Measurements from ENCODE around the gene CAPN5.

Gene CAPN5

DNA sequence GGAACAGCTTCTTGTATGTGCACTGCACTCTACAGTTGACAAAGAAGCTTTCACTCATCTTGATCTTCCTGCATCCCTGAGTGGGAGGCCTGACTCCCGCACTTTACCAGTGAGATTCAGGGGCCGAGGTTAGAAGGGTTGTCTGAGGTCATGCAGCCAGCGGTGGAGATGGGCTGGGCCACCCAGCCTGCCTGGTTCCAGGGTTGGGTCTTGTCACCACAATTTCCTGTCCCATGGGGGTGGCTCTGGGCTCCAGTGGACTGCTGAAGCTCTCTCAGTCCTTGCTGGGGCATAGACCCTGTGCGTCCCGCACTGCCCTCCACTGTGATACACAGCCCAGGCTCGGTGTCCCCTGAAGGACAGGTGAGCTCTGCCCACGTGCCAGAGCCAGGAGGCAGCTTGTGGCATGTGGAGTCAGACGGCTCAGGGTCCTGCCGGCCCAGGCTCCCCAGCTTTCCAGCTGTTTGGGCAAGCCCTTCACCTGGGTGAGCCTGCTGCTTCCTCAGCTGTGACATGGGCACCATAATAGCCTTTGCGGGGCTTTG is 54.4 kb downstream of the CAPN5 start:
- no peak overlapping the region for H3K4ac ChIP-seq (ENCODE audit: low read depth, low read length)
- no peaks in the 10 kb centered on the region for H3K27me3 ChIP-seq (ENCODE audit: insufficient read depth, low read length)
- H3K23ac ChIP-seq (ENCODE audit: low read length): no peak overlapping the region
- peaks cover 2% of the 10 kb centered on the region for H3K9me3 ChIP-seq (ENCODE audit: insufficient read depth, low read depth, low read length)
- no peaks in the 10 kb centered on the region for H3K4me1 ChIP-seq (ENCODE audit: control insufficient read depth in 1 of 2, insufficient read depth in 2 of 2, low read length in 2 of 2)
- H4K8ac ChIP-seq (ENCODE audit: low read depth, low read length): no peak overlapping the region
- no peak overlapping the region for H3K4me2 ChIP-seq (ENCODE audit: low read length)
- H3K27ac ChIP-seq (ENCODE audit: low read depth, low read length): no peak overlapping the region
- H4K12ac ChIP-seq (ENCODE audit: low read depth, low read length): no peak overlapping the region
- no peak overlapping the region for H3K18ac ChIP-seq (ENCODE audit: low read length)
- no peak overlapping the region for H2AFZ ChIP-seq (ENCODE audit: insufficient read depth, low read length, poor library complexity)
- no peak overlapping the region for H2BK12ac ChIP-seq (ENCODE audit: low read length)
- H3K9ac ChIP-seq (ENCODE audit: low read length): no peak overlapping the region
- H2BK120ac ChIP-seq (ENCODE audit: insufficient read depth, low read length, poor library complexity): no peak overlapping the region
- no peak overlapping the region for H3K4me3 ChIP-seq (ENCODE audit: low read depth, low read length)
- no peak overlapping the region for H3K14ac ChIP-seq (ENCODE audit: low read length)
- WGBS (ENCODE audit: extremely low coverage, insufficient coverage, insufficient read length): no CpG with 5 or more reads among the region's 10 CpGs
- H4K91ac ChIP-seq (ENCODE audit: low read depth, low read length): no peak overlapping the region
- H3K79me2 ChIP-seq (ENCODE audit: control insufficient read depth, insufficient read depth, low read length, poor library complexity): no peaks in the 10 kb centered on the region
- DNase-seq: no peak
- H2AK5ac ChIP-seq (ENCODE audit: low read length): no peak overlapping the region
- peaks cover 0 to 1% of the 10 kb centered on the region in 2 experiments for H3K36me3 ChIP-seq (ENCODE audit: control insufficient read depth in 1 of 2, insufficient read depth in 2 of 2, low read length in 2 of 2)
- H2BK5ac ChIP-seq (ENCODE audit: low read depth, low read length, poor library complexity): no peak overlapping the region
- no peaks in the 10 kb centered on the region for H3K79me1 ChIP-seq (ENCODE audit: low read length)

DNA sequence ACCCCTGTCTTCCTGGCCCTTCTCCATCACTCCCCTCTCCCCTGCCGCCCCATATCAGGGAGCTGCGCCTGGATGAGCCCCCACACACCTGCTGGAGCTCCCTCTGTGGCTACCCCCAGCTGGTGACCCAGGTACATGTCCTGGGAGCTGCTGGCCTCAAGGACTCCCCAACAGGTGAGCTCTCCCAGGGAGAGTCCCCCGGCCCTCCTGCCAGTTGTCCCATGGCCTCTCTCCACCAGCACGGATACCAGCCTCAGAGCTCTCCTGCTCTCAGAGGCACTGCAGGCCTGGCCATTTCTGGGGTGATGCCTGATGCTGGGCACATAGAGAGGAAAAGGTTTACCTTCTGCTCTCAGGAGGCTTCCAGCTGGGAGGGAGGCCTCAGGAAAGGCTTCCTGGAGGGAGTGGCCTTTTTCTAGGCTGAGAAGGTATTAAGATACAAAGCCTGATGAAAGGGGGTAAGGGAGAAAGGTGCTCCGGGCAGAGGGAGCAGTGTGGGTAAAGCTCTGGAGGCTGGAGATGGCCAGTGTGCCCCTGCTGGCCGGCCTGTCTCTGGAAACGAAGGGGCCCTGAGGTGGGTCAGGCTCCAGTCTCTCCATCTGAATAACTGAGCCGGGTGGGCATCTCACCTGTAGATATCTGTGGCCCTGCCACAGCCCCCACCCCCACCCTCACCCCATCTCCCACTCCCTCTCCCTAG is 55.3 kb downstream of the CAPN5 start:
- H3K79me1 ChIP-seq (ENCODE audit: low read length): no peaks in the 10 kb centered on the region
- no peak overlapping the region for H4K12ac ChIP-seq (ENCODE audit: low read depth, low read length)
- H3K4ac ChIP-seq (ENCODE audit: low read depth, low read length): no peak overlapping the region
- no peak overlapping the region for H3K4me2 ChIP-seq (ENCODE audit: low read length)
- peaks cover 0 to 1% of the 10 kb centered on the region in 2 experiments for H3K36me3 ChIP-seq (ENCODE audit: control insufficient read depth in 1 of 2, insufficient read depth in 2 of 2, low read length in 2 of 2)
- no peak for DNase-seq
- H3K14ac ChIP-seq (ENCODE audit: low read length): no peak overlapping the region
- H3K9ac ChIP-seq (ENCODE audit: low read length): no peak overlapping the region
- H3K27me3 ChIP-seq (ENCODE audit: insufficient read depth, low read length): no peaks in the 10 kb centered on the region
- no peak overlapping the region for H4K91ac ChIP-seq (ENCODE audit: low read depth, low read length)
- H2BK12ac ChIP-seq (ENCODE audit: low read length): no peak overlapping the region
- H3K4me1 ChIP-seq (ENCODE audit: control insufficient read depth in 1 of 2, insufficient read depth in 2 of 2, low read length in 2 of 2): no peaks in the 10 kb centered on the region
- no peak overlapping the region for H2BK120ac ChIP-seq (ENCODE audit: insufficient read depth, low read length, poor library complexity)
- H4K8ac ChIP-seq (ENCODE audit: low read depth, low read length): no peak overlapping the region
- no peak overlapping the region for H2AFZ ChIP-seq (ENCODE audit: insufficient read depth, low read length, poor library complexity)
- no peaks in the 10 kb centered on the region for H3K79me2 ChIP-seq (ENCODE audit: control insufficient read depth, insufficient read depth, low read length, poor library complexity)
- no peak overlapping the region for H2AK5ac ChIP-seq (ENCODE audit: low read length)
- H3K18ac ChIP-seq (ENCODE audit: low read length): no peak overlapping the region
- no peak overlapping the region for H3K23ac ChIP-seq (ENCODE audit: low read length)
- peaks cover 2% of the 10 kb centered on the region for H3K9me3 ChIP-seq (ENCODE audit: insufficient read depth, low read depth, low read length)
- H3K4me3 ChIP-seq (ENCODE audit: low read depth, low read length): no peak overlapping the region
- H2BK5ac ChIP-seq (ENCODE audit: low read depth, low read length, poor library complexity): no peak overlapping the region
- no CpG with 5 or more reads among the region's 8 CpGs for WGBS (ENCODE audit: extremely low coverage, insufficient coverage, insufficient read length)
- H3K27ac ChIP-seq (ENCODE audit: low read depth, low read length): no peak overlapping the region

DNA sequence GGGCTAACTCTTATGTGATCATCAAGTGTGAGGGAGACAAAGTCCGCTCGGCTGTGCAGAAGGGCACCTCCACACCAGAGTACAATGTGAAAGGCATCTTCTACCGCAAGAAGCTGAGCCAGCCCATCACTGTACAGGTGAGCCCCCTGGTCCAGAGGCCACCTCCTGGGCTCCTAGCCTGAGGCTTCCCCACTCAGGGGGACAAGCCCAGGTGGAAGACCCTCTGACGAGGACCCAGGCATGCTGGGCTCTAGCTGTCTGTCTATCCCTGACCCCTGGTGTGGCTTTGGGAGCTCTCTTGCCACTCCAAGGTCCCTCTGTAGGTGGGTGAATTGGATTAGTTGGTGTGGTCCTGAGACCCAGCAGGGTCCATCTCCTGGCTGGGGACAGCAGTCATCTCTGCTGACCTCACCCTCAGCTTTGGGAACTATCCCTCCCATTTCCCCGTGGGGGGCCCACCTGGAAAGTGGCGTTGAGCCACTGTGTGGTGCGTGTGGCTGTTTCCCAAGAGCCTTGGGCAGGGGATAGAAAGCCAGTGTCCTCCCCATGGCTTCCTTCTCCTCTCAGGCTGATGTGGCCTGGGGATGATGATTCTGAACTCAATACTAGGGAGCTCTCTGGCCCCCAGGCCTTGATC is 55.9 kb downstream of the CAPN5 start:
- peaks cover 3% of the 10 kb centered on the region in 2 experiments for H3K4me1 ChIP-seq (ENCODE audit: control insufficient read depth in 1 of 2, insufficient read depth in 2 of 2, low read length in 2 of 2)
- H4K12ac ChIP-seq (ENCODE audit: low read depth, low read length): no peak overlapping the region
- no peak overlapping the region for H2BK12ac ChIP-seq (ENCODE audit: low read length)
- H4K91ac ChIP-seq (ENCODE audit: low read depth, low read length): no peak overlapping the region
- no peak overlapping the region for H3K18ac ChIP-seq (ENCODE audit: low read length)
- H3K79me1 ChIP-seq (ENCODE audit: low read length): no peaks in the 10 kb centered on the region
- no peak overlapping the region for H3K23ac ChIP-seq (ENCODE audit: low read length)
- H4K8ac ChIP-seq (ENCODE audit: low read depth, low read length): no peak overlapping the region
- no peaks in the 10 kb centered on the region for H3K79me2 ChIP-seq (ENCODE audit: control insufficient read depth, insufficient read depth, low read length, poor library complexity)
- H3K4me2 ChIP-seq (ENCODE audit: low read length): no peak overlapping the region
- peaks cover 0 to 1% of the 10 kb centered on the region in 2 experiments for H3K36me3 ChIP-seq (ENCODE audit: control insufficient read depth in 1 of 2, insufficient read depth in 2 of 2, low read length in 2 of 2)
- WGBS (ENCODE audit: extremely low coverage, insufficient coverage, insufficient read length): no CpG with 5 or more reads among the region's 7 CpGs
- H2BK5ac ChIP-seq (ENCODE audit: low read depth, low read length, poor library complexity): no peak overlapping the region
- peaks cover 2% of the 10 kb centered on the region for H3K9me3 ChIP-seq (ENCODE audit: insufficient read depth, low read depth, low read length)
- H3K27me3 ChIP-seq (ENCODE audit: insufficient read depth, low read length): no peaks in the 10 kb centered on the region
- no peak for DNase-seq
- no peak overlapping the region for H3K27ac ChIP-seq (ENCODE audit: low read depth, low read length)
- H3K14ac ChIP-seq (ENCODE audit: low read length): no peak overlapping the region
- no peak overlapping the region for H2AK5ac ChIP-seq (ENCODE audit: low read length)
- H3K4me3 ChIP-seq (ENCODE audit: low read depth, low read length): no peak overlapping the region
- H2BK120ac ChIP-seq (ENCODE audit: insufficient read depth, low read length, poor library complexity): no peak overlapping the region
- no peak overlapping the region for H3K4ac ChIP-seq (ENCODE audit: low read depth, low read length)
- no peak overlapping the region for H2AFZ ChIP-seq (ENCODE audit: insufficient read depth, low read length, poor library complexity)
- no peak overlapping the region for H3K9ac ChIP-seq (ENCODE audit: low read length)

DNA sequence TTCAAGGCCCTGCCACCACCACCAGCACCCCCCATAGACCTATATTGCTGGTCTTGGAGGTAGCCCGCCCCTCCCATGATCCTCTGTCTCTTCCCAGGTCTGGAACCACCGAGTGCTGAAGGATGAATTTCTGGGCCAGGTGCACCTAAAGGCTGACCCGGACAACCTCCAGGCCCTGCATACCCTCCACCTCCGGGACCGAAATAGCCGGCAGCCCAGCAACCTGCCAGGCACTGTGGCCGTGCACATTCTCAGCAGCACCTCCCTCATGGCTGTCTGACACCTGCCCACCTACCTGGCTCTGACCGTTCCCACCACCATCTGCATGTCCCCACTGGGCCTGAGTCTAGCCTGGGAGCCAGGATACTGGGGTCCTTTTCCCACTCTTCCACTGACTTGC is 56.8 kb downstream of the CAPN5 start:
- H3K4me3 ChIP-seq (ENCODE audit: low read depth, low read length): no peak overlapping the region
- H3K4me1 ChIP-seq (ENCODE audit: control insufficient read depth in 1 of 2, insufficient read depth in 2 of 2, low read length in 2 of 2): peaks cover 9 to 10% of the 10 kb centered on the region in 2 experiments
- H3K4me2 ChIP-seq (ENCODE audit: low read length): no peak overlapping the region
- no peak overlapping the region for H3K14ac ChIP-seq (ENCODE audit: low read length)
- no peak overlapping the region for H3K9ac ChIP-seq (ENCODE audit: low read length)
- H3K27ac ChIP-seq (ENCODE audit: low read depth, low read length): no peak overlapping the region
- no peak overlapping the region for H3K18ac ChIP-seq (ENCODE audit: low read length)
- H3K27me3 ChIP-seq (ENCODE audit: insufficient read depth, low read length): no peaks in the 10 kb centered on the region
- H3K9me3 ChIP-seq (ENCODE audit: insufficient read depth, low read depth, low read length): peaks cover 2% of the 10 kb centered on the region
- no peaks in the 10 kb centered on the region for H3K79me1 ChIP-seq (ENCODE audit: low read length)
- H2AFZ ChIP-seq (ENCODE audit: insufficient read depth, low read length, poor library complexity): no peak overlapping the region
- no peak overlapping the region for H3K23ac ChIP-seq (ENCODE audit: low read length)
- H3K4ac ChIP-seq (ENCODE audit: low read depth, low read length): no peak overlapping the region
- no peak overlapping the region for H4K8ac ChIP-seq (ENCODE audit: low read depth, low read length)
- H4K12ac ChIP-seq (ENCODE audit: low read depth, low read length): no peak overlapping the region
- no peak overlapping the region for H2BK12ac ChIP-seq (ENCODE audit: low read length)
- H3K36me3 ChIP-seq (ENCODE audit: control insufficient read depth in 1 of 2, insufficient read depth in 2 of 2, low read length in 2 of 2): peaks cover 0 to 1% of the 10 kb centered on the region in 2 experiments
- H3K79me2 ChIP-seq (ENCODE audit: control insufficient read depth, insufficient read depth, low read length, poor library complexity): no peaks in the 10 kb centered on the region
- no peak for DNase-seq
- no peak overlapping the region for H2BK120ac ChIP-seq (ENCODE audit: insufficient read depth, low read length, poor library complexity)
- H2AK5ac ChIP-seq (ENCODE audit: low read length): no peak overlapping the region
- H2BK5ac ChIP-seq (ENCODE audit: low read depth, low read length, poor library complexity): no peak overlapping the region
- WGBS (ENCODE audit: extremely low coverage, insufficient coverage, insufficient read length): no CpG with 5 or more reads among the region's 8 CpGs
- H4K91ac ChIP-seq (ENCODE audit: low read depth, low read length): no peak overlapping the region
